Lower leg skin (tissue), 3 donors: ENCODE data around the gene CTNND1.

ENCODE experiments used
- CTCF ChIP-seq, 3 donors: fragments of 450-650 bp; IDR thresholded peaks; one replicate each; pipeline ENCODE4 v1.5.1; 2016; ENCODE audit warnings: antibody characterized with exemption in 3 of 3, mild to moderate bottlenecking in 3 of 3, moderate library complexity in 2 of 3
- POLR2A ChIP-seq, 2 donors: fragments of 450-650 bp; IDR thresholded peaks; one replicate each; pipeline ENCODE4 v1.6.1; 2016 to 2017; ENCODE audit warnings: antibody characterized with exemption in 2 of 2, mild to moderate bottlenecking in 1 of 2, moderate library complexity in 1 of 2

DNA sequence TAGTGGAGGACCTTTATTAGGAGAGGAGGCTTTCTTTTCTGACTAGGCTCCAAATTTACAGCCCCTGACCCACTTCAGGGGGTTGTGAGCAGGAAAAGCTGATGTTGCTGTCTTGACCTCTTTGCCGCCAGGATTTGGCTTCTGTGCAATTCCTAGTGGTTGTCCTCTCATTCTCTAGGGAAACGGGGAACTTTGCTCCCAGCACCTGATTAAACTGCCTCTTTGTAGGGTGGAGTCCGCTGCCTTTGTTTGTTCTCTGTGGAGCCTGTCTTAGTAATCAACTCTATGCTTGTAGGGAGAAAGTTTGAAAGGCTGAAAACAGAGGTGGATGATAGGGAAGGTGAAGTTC, 16.3 kb downstream of the CTNND1 start:
- no peak for TF ChIP-seq POLR2A (IDR thresholded peaks at IDR 0.05)
- TF ChIP-seq CTCF (IDR thresholded peaks at IDR 0.05), result no peak
